SK-N-SH treated with all-trans-retinoic acid at 6 μM for 48 hours (cell line): ENCODE results near the gene ACIN1.
A peak's percentile ranks its signal among the peaks of the same experiment; 100 is the strongest.

Experiments
- ATAC-seq: fragments of 200-7000 bp; cut with Tn5 transposase; 3 replicates; pipeline ENCODE4 v1.9.1; 2020; ENCODE audit warnings: mild to moderate bottlenecking, moderate library complexity
- ARNTL ChIP-seq: fragments of 450-650 bp; formaldehyde crosslinking; IDR thresholded peaks from 2 replicates; pipeline ENCODE4 v1.5.0; 2020; ENCODE audit warnings: low read depth, mild to moderate bottlenecking, moderate library complexity, borderline replicate concordance
- BACH2 ChIP-seq: fragments of 250-450 bp; sonication (Bioruptor Pico); IDR thresholded peaks from 2 replicates; pipeline ENCODE4 v1.9.0; 2021; ENCODE audit warnings: mild to moderate bottlenecking, borderline replicate concordance
- CREB5 ChIP-seq: fragments of 250-450 bp; sonication (Bioruptor Pico); IDR thresholded peaks from 2 replicates; pipeline ENCODE4 v1.5.1; 2020; ENCODE audit warnings: low read depth, mild to moderate bottlenecking, moderate library complexity
- CSRNP3 ChIP-seq: fragments of 250-450 bp; sonication (Bioruptor Pico); IDR thresholded peaks from 2 replicates; pipeline ENCODE4 v1.5.1; 2021; ENCODE audit warnings: mild to moderate bottlenecking, moderate library complexity
- ESRRG ChIP-seq: fragments of 250-450 bp; sonication (Bioruptor Pico); IDR thresholded peaks from 2 replicates; pipeline ENCODE4 v1.6.1; 2021; ENCODE audit warnings: mild to moderate bottlenecking
- GLIS3 ChIP-seq: fragments of 250-450 bp; sonication (Bioruptor Pico); IDR thresholded peaks from 2 replicates; pipeline ENCODE4 v1.5.0; 2020; ENCODE audit warnings: mild to moderate bottlenecking, moderate library complexity
- ISL1 ChIP-seq: fragments of 250-450 bp; sonication (Bioruptor Pico); IDR thresholded peaks from 2 replicates; pipeline ENCODE4 v2.1.2; 2022; ENCODE audit warnings: mild to moderate bottlenecking, moderate library complexity
- OSR1 ChIP-seq: fragments of 250-450 bp; sonication (Bioruptor Pico); IDR thresholded peaks from 2 replicates; pipeline ENCODE4 v1.8.0; 2022; ENCODE audit warnings: moderate library complexity, mild to moderate bottlenecking, inconsistent platforms
- PATZ1 ChIP-seq: fragments of 250-450 bp; sonication (Bioruptor Pico); IDR thresholded peaks from 2 replicates; pipeline ENCODE4 v1.8.0; 2020; ENCODE audit warnings: mild to moderate bottlenecking, moderate library complexity, borderline replicate concordance
- POU6F1 ChIP-seq: fragments of 250-450 bp; sonication (Bioruptor Pico); IDR thresholded peaks from 2 replicates; pipeline ENCODE4 v1.8.0; 2021; ENCODE audit warnings: low read depth, mild to moderate bottlenecking, moderate library complexity, borderline replicate concordance
- PPARA ChIP-seq: fragments of 250-450 bp; sonication (Bioruptor Pico); IDR thresholded peaks from 2 replicates; pipeline ENCODE4 v1.5.0; 2020; ENCODE audit warnings: mild to moderate bottlenecking, borderline replicate concordance
- RARB ChIP-seq: fragments of 250-450 bp; sonication (Bioruptor Pico); IDR thresholded peaks from 2 replicates; pipeline ENCODE4 v1.8.0; 2021; ENCODE audit warnings: mild to moderate bottlenecking, moderate library complexity
- SNAI2 ChIP-seq: fragments of 250-450 bp; sonication (Bioruptor Pico); IDR thresholded peaks from 2 replicates; pipeline ENCODE4 v1.5.0; 2020; ENCODE audit warnings: mild to moderate bottlenecking, moderate library complexity
- TOX ChIP-seq: fragments of 250-450 bp; sonication (Bioruptor Pico); IDR thresholded peaks from 2 replicates; pipeline ENCODE4 v1.8.0; 2021; ENCODE audit warnings: mild to moderate bottlenecking, moderate library complexity, borderline replicate concordance
- TSHZ2 ChIP-seq: fragments of 250-450 bp; sonication (Bioruptor Pico); IDR thresholded peaks from 2 replicates; pipeline ENCODE4 v1.5.0; 2020; ENCODE audit warnings: mild to moderate bottlenecking, moderate library complexity
- ZC3H10 ChIP-seq: fragments of 250-450 bp; sonication (Bioruptor Pico); IDR thresholded peaks from 2 replicates; pipeline ENCODE4 v1.5.1; 2021; ENCODE audit warnings: mild to moderate bottlenecking, moderate library complexity
- ZFP30 ChIP-seq: fragments of 450-650 bp; formaldehyde crosslinking; IDR thresholded peaks from 2 replicates; pipeline ENCODE4 v1.5.0; 2022; ENCODE audit warnings: mild to moderate bottlenecking, moderate library complexity
- ZNF565 ChIP-seq: fragments of 450-650 bp; formaldehyde crosslinking; conservative IDR thresholded peaks from 2 replicates; pipeline ENCODE4 v1.5.0; 2020; ENCODE audit warnings: low read depth, mild to moderate bottlenecking, moderate library complexity
- ZNF70 ChIP-seq: fragments of 450-650 bp; formaldehyde crosslinking; IDR thresholded peaks from 2 replicates; pipeline ENCODE4 v1.5.0; 2020; ENCODE audit warnings: mild to moderate bottlenecking, moderate library complexity
- ZNF8 ChIP-seq: fragments of 450-650 bp; formaldehyde crosslinking; IDR thresholded peaks from 2 replicates; pipeline ENCODE4 v1.5.0; 2020; ENCODE audit warnings: mild to moderate bottlenecking, moderate library complexity

The ACIN1 gene

GRCh38 chr14:23058654-23059504, 36.1 kb downstream of the ACIN1 start:
- TF ChIP-seq PPARA (CRISPR knock-in tag): no peak
- no peak for TF ChIP-seq ZNF565 (CRISPR knock-in tag)
- no peak for TF ChIP-seq CSRNP3 (CRISPR knock-in tag)
- TF ChIP-seq PATZ1 (CRISPR knock-in tag): no peak
- no peak for TF ChIP-seq GLIS3
- no peak for TF ChIP-seq TOX
- no peak for TF ChIP-seq ESRRG (CRISPR knock-in tag)
- no peak for TF ChIP-seq BACH2 (CRISPR knock-in tag)
- TF ChIP-seq POU6F1 (CRISPR knock-in tag): no peak
- TF ChIP-seq ZNF70 (CRISPR knock-in tag): no peak
- no peak for TF ChIP-seq ARNTL
- no peak for TF ChIP-seq RARB (CRISPR knock-in tag)
- no peak for TF ChIP-seq OSR1 (CRISPR knock-in tag)
- no peak for TF ChIP-seq ZC3H10 (CRISPR knock-in tag)
- no peak for TF ChIP-seq CREB5 (CRISPR knock-in tag)
- no peak for TF ChIP-seq SNAI2 (CRISPR knock-in tag)
- TF ChIP-seq TSHZ2 (CRISPR knock-in tag): no peak
- TF ChIP-seq ZNF8 (CRISPR knock-in tag): no peak
- no peak for TF ChIP-seq ZFP30 (CRISPR knock-in tag)
- TF ChIP-seq ISL1 (CRISPR knock-in tag): no peak
- ATAC-seq: no peak

GRCh38 chr14:23057757-23058653, 36.9 kb downstream of the ACIN1 start:
- TF ChIP-seq GLIS3: peak; percentile 19
- no peak for TF ChIP-seq ARNTL
- TF ChIP-seq PATZ1 (CRISPR knock-in tag): 0 out of 2 replicates have a peak, but pooled peaks have one; percentile 17
- ATAC-seq: peak; percentile 72
